AG20443 (cell line): ENCODE measurements around the gene OCIAD1.
"Not testable (repeated sequence)": the region's sequence is repeated elsewhere in the genome, so short reads cannot be mapped to it uniquely, and the experiment has no call there.

ENCODE experiments used
- DNase-seq: peaks from one replicate; pipeline ENCODE4 v3.0.0; 2012; ENCODE audit warnings: low spot score, mixed read lengths

The OCIAD1 gene

GRCh38 chr4:48830706-48831531 lies at the start of gene OCIAD1:
Gene OCIAD1, plus strand, starts transcription at chr4:48831088. Its CDS starts 1,537 bp downstream, at chr4:48832625.
- DNase-seq = peak; percentile 100

GRCh38 chr4:48781968-48782367 lies 48.9 kb upstream of the OCIAD1 start:
- no peak for DNase-seq

GRCh38 chr4:48785302-48785701 lies 45.6 kb upstream of the OCIAD1 start:
- DNase-seq = no peak

- no peak for DNase-seq
Measured at GRCh38 chr4:48786549-48786948, 44.3 kb upstream of the OCIAD1 start.

- DNase-seq = no peak
Measured at GRCh38 chr4:48787056-48787455, 43.8 kb upstream of the OCIAD1 start.

GRCh38 chr4:48790561-48790960 lies 40.3 kb upstream of the OCIAD1 start:
- DNase-seq = no peak

GRCh38 chr4:48791313-48791712 lies 39.6 kb upstream of the OCIAD1 start:
- no peak for DNase-seq

- no peak for DNase-seq
Measured at GRCh38 chr4:48792348-48793006, 38.4 kb upstream of the OCIAD1 start.

GRCh38 chr4:48795108-48795507 lies 35.8 kb upstream of the OCIAD1 start:
- no peak for DNase-seq

GRCh38 chr4:48796191-48796926 lies 34.5 kb upstream of the OCIAD1 start:
- no peak for DNase-seq

GRCh38 chr4:48796927-48797679 lies 33.8 kb upstream of the OCIAD1 start:
- DNase-seq = no peak

GRCh38 chr4:48798117-48798516 lies 32.8 kb upstream of the OCIAD1 start:
- no peak for DNase-seq

- no peak for DNase-seq
Measured at GRCh38 chr4:48799157-48799556, 31.7 kb upstream of the OCIAD1 start.

GRCh38 chr4:48800155-48800554 lies 30.7 kb upstream of the OCIAD1 start:
- DNase-seq = not testable (repeated sequence)

GRCh38 chr4:48801016-48801715 lies 29.7 kb upstream of the OCIAD1 start:
- DNase-seq = no peak

GRCh38 chr4:48804584-48805301 lies 26.1 kb upstream of the OCIAD1 start:
- DNase-seq = no peak

- no peak for DNase-seq
Measured at GRCh38 chr4:48812866-48813265, 18.0 kb upstream of the OCIAD1 start.

- no peak for DNase-seq
Measured at GRCh38 chr4:48813964-48814363, 16.9 kb upstream of the OCIAD1 start.

- DNase-seq = no peak
Measured at GRCh38 chr4:48815483-48815882, 15.4 kb upstream of the OCIAD1 start.

GRCh38 chr4:48816297-48816696 lies 14.6 kb upstream of the OCIAD1 start:
- not testable (repeated sequence) for DNase-seq

GRCh38 chr4:48816971-48817370 lies 13.9 kb upstream of the OCIAD1 start:
- DNase-seq = no peak
